GM18499 (cell line): Measurements from ENCODE around the gene KLHDC3.
"Not testable (repeated sequence)": the region's sequence is repeated elsewhere in the genome, so short reads cannot be mapped to it uniquely, and the experiment has no call there.

Source experiments
- ATAC-seq: cut with Tn5 transposase; IDR thresholded peaks from one replicate; pipeline ENCODE4 v1.9.1; 2021; ENCODE audit warnings: moderate number of reproducible peaks; ENCODE audit not compliant: insufficient read depth, unreplicated experiment

The KLHDC3 gene

DNA sequence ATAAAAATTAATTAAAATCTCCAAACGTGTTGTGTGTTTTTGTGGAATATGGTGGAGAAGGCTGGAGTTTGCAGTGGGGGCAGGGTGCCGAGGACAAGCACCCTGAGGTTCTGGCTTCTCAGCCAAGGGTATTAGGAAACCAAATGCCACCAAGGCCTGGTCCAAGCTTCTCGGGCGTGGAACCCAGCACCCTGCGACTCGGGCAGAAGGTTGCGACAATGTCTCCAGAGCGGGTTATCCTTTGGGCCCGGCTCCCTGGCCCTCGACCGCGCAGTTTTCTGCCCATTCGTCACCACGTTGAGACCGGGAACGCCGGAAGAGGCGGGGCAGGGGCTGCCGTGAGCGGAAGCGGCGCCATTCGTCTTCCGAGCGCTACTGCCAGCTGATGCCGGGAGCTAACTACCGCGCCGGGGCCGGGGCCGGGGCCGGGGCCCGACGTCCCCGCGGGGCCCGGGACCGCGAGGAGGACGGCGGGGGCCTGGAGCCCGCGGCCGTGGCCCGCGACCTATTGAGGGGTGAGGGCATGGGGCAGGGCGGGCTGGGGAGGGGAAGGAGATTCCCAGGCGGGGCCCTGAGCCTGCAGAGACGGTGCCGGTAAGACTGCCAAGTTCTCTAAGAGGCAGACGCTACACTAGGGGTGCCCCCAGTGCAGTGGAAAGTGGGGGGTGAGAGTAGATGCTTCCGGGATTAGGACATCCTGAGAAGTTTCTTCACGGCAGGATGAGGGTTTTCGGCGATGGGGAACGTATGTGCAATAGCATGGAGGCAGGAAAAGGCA, 7.4 kb downstream of the KLHDC3 start, which contains the start of gene RRP36:
Gene RRP36 (plus strand): TSS at position 354 of the 778 bp plus-strand sequence. CDS start 32 bp downstream, at position 386.
- ATAC-seq: no peak

DNA sequence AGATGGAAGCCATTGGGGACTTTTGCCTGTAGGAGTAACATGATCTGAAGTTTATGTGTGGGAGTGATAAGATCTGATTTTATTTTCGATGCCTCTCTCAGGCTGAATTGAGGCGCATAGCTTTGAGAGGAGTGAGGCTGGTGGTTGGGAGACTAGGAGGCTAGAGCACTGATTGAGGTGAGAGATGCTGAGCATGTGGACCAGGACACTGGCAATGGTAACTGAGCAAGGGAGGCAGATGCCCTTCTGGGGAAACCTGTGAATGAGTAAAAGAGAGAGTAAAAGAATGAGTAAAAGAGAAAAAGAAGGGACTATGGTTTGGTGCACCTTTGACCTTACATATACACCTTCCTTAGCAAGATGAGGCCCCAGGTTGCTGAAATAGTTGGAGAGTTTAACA, 10.4 kb downstream of the KLHDC3 start:
- ATAC-seq: no peak

DNA sequence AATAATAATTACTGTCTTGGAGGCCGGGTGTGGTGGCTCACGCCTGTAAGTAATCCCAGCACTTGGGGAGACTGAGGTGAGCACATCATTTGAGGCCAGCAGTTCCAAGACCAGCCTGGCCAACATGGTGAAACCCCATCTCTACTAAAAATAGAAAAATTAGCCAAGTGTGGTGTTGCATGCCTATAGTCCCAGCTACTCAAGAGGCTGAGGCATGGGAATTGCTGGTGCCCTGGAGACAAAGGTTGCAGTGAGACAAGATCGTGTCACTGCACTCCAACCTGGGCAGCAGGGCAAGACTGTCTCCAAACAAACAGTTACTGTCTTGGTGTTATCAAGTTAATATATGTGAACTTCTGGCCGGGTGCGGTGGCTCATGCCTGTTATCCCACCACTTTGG, 12.3 kb downstream of the KLHDC3 start:
- ATAC-seq: no peak

DNA sequence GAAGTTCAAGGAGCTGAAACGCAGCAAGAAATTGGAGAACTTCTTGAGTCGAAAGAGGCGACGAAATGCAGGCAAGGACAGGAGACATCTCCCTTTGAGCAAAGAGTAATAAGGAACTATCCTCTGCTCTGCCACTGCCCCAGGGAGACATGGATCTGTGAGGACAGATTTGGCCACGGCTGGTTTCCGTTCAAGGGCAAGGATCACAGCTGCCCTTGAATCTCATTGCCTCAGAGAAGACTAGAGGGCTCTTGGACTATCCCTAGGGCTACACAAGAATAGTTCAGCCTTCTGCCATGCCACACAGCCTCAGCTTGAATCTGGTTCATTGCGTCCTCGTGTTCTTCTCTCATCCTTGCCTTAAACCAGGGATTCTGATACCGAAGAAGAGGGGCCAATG, 15.1 kb downstream of the KLHDC3 start:
- no peak for ATAC-seq

DNA sequence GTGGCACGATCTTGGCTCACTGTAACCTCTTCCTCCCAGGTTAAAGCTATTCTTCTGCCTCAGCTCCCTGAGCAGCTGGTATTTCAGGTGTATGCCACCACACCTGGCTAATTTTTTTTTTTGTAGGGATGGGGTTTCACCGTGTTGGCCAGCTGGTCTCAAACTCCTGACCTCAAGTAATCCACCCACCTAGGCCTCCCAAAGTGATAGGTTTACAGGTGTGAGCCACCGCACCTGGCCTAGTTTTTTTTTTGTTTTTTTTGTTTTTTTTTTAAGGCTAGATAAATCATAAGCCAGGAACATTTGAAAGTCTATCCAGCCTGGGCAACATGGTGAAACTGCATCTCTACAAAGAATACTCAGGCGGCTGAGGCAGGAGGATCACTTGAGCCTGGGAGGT, 18.3 kb downstream of the KLHDC3 start:
- ATAC-seq: no peak

DNA sequence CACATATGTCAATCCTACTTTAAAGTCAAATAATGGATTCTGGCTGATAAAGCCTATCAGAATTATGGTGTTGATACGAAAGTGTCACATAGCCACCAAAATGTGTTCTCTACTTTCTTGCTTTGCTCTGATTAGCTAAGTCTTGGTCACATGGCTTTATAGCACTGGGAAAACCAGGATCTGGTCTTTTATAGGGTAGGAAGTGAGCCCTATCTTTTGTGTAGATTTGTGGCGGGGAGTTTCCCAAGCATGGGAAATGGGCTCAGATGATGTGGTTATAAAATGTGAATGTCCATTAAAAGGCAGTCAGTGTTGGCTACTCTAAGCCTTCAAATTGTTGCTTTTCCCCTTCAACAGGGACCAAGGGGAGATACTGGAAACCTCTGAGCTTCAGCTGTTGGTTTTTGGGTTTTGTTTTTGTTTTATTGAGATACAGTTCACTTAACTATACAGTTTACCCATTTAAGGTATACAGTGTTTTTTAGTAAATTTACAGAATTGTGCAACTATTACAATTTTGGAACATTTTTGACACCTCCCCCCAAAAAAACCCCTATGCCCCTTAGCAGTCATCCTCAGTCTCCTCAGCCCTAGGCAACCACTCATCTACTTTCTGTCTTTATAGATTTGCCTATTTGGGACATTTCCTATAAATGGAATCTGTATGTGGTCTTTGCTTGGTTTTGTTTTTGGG, 19.6 kb downstream of the KLHDC3 start:
- ATAC-seq: no peak

DNA sequence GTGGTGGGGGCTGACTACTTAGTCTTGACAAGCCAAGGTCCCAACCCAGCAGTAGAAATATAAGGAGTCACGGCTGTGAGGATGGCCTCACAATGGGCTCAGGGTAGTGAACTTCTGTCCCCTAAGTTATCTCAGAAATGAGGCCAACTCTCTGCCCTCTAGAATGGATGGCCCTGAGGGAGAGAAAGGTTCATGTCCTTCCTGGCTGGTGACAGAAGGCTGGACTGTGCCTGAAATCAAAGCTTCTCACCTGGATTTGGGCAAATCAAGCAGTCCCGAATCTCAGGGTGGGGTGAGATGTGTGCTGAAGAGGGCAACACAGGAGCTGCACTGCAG, 20.1 kb downstream of the KLHDC3 start:
- no peak for ATAC-seq

DNA sequence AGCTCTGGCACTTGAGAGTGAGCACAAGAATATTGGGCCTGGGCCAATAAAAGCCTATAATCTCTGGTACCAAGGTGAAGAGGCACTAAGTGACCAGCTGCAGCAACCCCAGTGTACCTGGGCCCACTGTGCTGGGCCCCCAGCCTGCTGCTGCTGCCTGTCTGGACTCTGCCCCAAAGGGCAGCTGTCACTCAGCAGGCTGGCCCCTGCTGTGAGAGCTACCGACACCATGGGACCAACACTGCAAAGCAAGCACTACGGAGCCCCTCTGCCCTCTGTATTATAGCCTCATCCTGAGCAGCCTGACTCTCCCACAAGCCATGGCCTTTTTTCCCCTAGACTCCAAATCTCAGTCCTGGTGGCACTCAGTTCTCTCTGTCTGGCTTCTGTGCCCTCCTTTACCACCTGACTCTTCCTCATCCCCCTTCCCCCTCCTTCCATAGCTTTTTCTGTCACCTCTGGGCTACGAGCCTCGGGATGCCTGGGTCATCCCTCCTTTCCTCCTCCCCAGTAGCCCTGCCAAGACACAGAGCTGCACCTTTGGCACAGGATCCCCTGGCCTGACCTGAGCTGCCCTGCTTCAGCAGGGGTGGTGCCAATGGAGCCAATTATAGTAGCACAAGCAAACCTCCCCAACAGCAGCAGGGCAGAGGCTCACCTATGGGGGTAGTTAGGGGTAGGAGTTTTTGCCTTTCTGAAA, 21.6 kb downstream of the KLHDC3 start:
- ATAC-seq: no peak

DNA sequence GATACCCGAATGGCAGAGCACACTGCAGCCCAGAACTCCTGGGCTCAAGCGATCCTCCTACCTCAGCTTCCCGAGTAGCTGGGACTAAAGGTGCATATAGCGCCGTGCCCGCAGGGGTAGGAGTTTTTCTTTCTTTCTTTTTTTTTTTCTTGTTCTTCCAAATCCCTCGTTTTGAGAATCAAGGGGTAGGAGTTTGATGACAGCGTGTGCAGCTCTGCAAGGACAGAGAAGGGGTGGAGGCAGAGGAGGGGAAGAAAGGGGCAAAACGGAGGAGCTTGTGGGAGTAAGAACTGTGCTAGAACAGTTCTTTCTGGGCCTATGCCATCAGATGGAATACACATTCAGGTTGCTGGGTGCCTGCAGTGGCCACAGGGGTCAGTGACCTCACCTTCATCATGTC, 22.7 kb downstream of the KLHDC3 start:
- no peak for ATAC-seq

DNA sequence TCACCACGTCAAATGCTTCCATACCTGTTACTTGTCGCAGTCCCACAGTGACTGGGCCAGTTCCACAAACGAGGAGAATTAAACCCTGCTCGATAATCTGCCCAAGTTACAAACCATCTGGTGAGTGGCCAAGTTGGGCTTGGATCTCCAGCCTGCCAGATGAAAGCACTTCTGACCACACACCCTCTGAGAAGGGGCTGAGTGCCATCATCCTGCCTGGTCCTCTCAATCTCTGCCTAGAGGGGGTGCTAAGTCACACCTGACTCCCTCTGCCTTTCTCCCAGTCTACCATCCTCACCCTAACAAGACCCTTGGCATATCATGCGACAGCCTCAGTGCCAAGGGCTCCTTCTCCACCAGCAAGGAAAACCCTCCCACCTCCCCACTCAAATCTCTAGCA, 23.1 kb downstream of the KLHDC3 start:
- no peak for ATAC-seq

DNA sequence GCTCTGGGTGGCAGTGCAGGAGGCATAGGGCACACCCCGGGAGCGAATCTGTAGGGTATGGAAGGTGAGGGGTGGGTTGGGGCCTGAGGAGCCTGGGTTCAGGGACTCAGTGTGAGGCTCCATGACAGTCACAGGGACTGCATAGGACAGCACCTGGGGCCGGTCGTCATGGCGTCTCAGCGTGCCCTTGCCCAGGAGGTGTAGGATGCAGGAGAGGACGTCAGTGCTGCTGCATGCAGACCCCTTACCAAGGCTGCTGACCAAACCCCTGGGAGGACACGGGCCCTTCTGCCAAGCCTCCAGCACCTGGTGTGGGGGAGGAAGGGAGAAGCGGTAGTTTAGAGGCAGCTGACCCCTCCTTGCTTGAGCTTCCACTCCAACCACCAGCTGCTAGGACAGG, 23.7 kb downstream of the KLHDC3 start:
- ATAC-seq: no peak

DNA sequence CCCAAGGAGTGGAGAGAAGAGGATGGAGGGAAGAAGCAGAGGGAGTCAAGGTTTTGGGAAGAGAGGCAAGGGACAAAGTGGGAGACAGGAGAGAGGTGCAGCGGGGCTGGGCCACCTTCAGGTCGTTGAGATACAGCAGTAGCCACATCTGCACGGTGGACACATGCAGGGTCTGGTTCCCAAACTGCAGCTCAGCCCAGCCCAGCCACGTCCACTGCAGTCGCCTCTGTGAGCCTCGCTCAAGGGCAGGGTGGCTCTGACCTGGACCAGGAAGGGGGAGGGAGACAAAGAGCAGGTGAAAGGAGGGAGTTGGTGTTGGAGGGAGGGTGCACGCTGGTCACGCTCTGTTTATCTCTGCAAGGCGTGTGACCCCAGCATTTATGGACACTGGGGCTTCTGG, 24.7 kb downstream of the KLHDC3 start:
- no peak for ATAC-seq

DNA sequence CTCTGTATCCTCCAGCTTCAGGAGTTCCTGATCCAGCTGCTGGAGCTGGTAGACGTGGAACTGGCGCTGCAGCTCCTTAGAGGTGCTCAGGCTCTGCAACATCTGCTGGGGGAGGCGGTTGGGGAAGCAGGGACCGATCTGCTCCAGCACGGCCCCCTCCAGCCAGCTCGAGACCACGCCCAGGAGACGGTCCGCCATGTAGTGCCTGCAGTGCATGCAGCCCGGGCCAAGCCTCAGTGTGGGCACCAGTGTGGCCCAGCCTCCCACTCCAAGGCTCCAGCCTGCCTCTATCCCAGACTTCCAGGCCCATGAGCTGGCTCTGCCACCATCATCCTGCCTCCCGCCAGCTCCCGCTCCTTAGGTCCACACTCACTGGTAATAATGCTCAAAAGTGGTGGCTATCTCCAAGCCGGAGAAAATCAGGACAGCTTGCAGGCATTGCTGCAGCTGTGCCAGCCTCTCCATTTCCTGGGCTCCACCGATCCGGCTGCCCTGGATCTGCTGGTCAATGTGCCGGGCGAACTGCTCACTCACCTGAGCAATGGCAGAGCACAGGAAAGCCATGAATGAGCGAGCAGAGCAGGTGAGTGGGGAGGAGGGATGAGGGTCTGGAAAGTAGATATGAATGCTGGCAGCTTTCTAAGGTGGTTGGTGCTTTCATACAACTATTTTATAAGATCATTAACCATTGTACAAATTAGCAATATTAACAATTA, 26.7 kb downstream of the KLHDC3 start:
- no peak for ATAC-seq

DNA sequence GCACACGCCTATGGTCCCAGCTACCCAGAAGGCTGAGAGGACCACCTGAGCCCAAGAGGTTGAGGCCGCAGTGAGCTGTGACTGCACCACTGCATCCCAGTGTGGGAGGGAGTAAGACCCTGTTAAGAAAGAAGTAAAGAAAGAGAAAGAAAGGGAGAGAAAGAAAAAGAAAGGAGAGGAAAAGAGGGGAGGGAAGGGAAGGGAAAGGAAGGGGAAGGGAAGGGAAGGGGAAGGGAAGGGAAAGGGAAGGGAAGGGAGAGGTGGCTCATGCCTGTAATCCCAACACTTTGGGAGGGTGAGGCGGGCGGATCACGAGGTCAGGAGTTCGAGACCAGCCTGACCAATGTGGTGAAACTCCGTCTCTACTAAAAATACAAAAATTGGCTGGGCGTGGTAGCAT, 27.4 kb downstream of the KLHDC3 start:
- ATAC-seq: not testable (repeated sequence)

DNA sequence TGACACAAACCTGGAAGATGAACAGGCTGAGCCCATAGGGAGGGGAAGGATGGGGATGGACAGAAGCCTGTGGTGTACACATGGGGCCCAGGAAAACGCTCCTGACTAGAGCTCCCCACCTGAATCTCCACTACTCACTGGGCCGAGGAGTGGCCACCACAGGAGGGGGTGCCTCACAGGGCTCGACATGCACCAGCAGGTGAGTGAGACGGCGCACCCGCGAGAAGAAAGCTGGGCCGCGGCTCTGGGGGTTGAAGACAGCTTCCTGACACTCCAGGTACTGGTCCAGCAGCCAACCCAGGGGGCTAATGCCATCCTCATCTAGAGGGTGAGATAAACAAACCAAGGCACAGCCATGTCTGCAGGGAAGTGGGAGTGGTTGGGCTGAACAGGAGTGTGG, 29.3 kb downstream of the KLHDC3 start:
- no peak for ATAC-seq

DNA sequence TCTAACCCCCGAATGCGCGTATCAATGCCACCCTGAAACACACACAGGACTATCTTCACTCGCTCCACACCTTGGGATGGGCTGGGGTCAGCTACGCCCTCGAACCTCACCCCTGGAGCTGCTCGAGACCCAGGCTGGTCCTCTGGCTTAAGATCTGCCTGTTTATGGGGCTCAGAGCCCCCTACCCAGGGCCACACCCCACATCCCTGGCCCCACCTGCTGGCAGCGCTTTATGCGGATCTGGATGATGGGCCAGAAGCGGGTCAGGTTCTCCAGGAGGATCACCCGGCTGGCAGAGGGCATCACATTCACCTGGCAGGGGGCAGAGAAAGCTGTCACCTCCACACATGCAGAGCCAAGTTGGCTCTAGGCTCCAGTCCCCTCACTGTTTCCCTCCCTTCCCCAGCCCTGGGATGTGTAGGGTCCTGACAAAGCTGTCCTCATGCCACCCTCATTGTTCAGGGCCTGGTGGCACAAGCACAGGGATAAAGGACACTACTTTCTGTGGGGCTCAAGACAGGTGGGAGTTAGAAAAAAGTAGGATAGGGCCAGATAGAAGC, 31.4 kb downstream of the KLHDC3 start:
- ATAC-seq: no peak

DNA sequence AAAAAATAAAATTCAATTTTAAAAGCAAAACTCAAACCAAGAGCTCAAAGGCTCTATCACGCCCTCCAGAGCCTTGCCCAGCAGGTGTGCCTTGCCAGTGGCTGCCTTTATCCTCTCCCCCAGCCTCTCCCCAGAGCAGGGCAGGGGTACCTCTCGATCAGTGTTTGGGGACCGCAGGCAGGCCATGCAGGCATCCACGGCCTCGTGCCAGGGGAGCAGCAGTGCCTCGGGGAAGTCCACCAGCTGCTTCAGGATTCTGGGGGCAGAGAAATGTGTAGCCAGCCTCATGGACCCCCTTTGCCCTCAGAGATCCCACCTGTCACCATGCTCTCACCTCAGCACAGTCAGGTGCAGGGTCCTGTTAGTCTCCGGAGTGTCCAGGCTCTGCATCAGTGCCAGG, 33.9 kb downstream of the KLHDC3 start:
- ATAC-seq: no peak

DNA sequence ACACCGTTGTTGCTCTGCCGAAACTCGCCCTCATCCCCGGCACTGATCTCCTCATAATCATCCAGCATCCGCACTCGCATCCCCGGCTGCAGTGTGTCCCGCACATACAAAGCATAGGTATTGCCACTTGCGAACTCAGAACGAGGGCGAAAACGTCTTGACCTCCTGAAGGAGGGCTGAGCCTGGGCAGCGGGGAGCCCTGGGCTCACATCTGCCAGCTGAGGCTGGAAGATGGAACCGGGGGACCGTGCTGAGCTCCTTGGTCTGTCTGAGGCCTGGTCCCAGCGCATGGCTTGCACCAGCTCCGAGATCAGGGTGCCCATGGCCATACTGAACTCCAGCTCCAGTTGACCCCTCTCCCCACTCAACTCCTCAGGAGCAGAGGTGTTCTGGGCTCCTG, 36.9 kb downstream of the KLHDC3 start:
- no peak for ATAC-seq

DNA sequence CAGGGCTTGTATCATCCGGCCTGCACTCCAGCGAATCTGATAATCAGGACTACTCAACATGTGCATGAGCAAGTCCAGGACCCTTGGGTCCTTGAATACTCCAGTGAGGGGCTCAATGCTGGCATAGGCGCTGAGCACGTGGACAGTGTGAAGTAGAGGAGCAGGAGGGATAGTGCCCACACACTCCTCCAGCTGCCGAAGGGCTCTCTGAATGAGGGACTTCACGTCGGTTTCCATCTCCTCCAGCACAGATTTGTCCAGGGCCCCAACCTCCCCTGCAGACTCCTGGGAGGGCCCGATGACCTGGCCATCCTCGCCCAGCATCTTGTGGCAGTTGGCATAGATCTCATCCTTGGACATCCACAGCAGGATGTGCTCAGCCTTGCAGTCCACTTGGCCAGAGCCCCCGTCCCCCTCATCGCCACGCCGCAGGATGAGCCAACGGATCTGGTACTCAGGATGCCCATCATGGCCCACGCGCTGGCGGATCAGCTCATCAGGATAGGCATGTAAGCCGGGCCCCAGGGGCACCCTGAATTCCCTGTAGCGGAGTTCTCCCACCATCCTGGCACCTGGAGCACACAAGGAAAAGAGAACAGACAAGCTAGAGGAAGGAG, 38.3 kb downstream of the KLHDC3 start:
- ATAC-seq: no peak
